MG63 (cell line): ENCODE measurements around the gene NUP50. TPM values are rescaled to one million over a fixed set of nuclear protein-coding genes. Genes with fewer than 3 reads are reported as not detected.

ENCODE experiments used
- DNase-seq: peaks from one replicate; pipeline ENCODE4 v3.0.0-alpha.2; 2020
- H3K27me3 ChIP-seq: fragments of 250-450 bp; sonication (Bioruptor Pico); 2 replicates; pipeline ENCODE4 v1.5.1; 2020; ENCODE audit warnings: mild to moderate bottlenecking, moderate library complexity
- H3K36me3 ChIP-seq: fragments of 250-450 bp; sonication (Bioruptor Pico); 2 replicates; pipeline ENCODE4 v1.5.1; 2020; ENCODE audit warnings: mild to moderate bottlenecking, moderate library complexity
- H3K4me3 ChIP-seq: fragments of 250-450 bp; sonication (Bioruptor Pico); 2 replicates; pipeline ENCODE4 v1.5.1; 2020; ENCODE audit warnings: mild to moderate bottlenecking, moderate library complexity
- H3K9me3 ChIP-seq: fragments of 250-450 bp; sonication (Bioruptor Pico); 2 replicates; pipeline ENCODE4 v1.5.1; 2020; ENCODE audit warnings: mild to moderate bottlenecking, moderate library complexity
- total RNA-seq: library from RNA; depleted of rRNA; stranded (reverse); fragments of >200 nt; shearing (Covaris generic); gene quantifications from 2 replicates; pipeline ENCODE4 v1.2.3, GENCODE V29; 2014; ENCODE audit warnings: low replicate concordance; rRNA removed

The NUP50 gene, protein sequence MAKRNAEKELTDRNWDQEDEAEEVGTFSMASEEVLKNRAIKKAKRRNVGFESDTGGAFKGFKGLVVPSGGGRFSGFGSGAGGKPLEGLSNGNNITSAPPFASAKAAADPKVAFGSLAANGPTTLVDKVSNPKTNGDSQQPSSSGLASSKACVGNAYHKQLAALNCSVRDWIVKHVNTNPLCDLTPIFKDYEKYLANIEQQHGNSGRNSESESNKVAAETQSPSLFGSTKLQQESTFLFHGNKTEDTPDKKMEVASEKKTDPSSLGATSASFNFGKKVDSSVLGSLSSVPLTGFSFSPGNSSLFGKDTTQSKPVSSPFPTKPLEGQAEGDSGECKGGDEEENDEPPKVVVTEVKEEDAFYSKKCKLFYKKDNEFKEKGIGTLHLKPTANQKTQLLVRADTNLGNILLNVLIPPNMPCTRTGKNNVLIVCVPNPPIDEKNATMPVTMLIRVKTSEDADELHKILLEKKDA
- total RNA-seq, result 32.6 and 33.7 TPM in 2 replicates

DNA sequence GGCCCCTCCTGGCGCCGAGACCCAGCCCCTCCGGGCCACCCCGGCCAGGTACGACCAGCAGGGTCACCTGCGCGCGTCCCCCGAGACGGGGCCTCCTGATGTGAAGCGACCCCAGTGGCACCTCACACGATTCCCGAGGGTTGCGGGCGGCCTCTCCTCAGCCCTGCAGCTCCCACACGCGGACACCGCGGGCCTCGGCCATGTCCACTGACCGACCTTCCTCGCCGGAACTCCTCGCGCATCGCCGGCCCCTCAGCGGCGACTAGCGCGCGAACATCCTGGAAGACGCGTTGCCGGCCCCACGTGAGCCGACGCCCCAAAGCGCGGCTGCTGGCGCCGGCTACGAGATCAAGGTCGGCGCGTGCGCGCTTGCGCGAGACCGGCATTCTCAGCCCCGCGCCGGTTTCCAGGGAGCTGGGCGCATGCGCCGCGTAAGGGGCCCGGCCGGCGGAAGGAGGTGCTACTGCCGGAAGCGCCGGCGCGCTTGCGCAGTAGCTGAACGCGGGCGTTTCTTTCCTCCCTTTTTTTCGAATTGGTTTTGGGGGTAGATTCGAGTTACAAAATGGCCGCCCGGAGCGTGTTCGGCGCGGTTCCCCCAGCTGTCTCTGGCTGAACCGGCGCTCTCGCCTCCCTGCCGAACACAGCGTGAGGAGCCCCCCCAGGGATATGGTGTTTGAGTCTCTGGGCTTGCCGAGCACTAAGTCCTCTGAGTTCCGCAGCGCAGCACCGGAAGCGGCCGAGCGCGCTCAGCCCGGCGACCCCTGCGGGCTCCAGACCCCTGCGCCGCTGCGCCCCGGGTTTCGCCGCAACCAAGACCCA, at the start of gene NUP50:
Gene NUP50, plus strand, starts transcription at position 475 of the 819 bp plus-strand sequence. CDS start 4,253 bp downstream, outside the sequence.
- peak; percentile 94 for DNase-seq
- no peaks in the 10 kb centered on the region for H3K27me3 ChIP-seq
- peak within 1 kb of the TSS; percentile 88 for H3K4me3 ChIP-seq
- no peaks in the 10 kb centered on the region for H3K9me3 ChIP-seq
- peaks cover 43% of the 10 kb centered on the region for H3K36me3 ChIP-seq

DNA sequence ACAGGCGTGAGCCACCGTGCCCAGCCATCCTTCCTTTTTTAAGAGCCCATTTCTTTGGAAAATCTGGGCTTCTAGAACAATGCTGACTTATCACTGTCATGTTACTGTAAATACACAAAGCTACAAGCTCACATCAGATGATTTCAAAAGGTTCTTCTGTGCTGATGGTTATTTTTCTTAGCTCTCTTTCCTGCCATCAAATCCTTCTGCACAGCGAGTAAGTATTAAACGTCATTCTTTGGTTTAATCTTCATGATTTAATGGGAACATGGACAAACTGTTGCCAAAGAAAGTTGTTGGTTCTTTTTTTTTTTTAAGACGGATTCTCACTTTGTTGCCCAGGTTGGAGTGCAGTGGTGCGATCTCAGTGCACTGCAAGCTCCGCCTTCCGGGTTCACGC, 43.3 kb upstream of the NUP50 start:
- Histone ChIP-seq H3K27me3 (no peaks in the 10 kb centered on the region), H3K36me3 (no peaks in the 10 kb centered on the region), H3K9me3 (no peaks in the 10 kb centered on the region; the same call in 1 of the 2 replicates), H3K4me3 (no peak overlapping the region)
- DNase-seq, result no peak

GRCh38 chr22:45120931-45121330, 42.8 kb upstream of the NUP50 start:
- H3K9me3 ChIP-seq, result no peaks in the 10 kb centered on the region; the same call in 1 of the 2 replicates
- no peak overlapping the region for H3K4me3 ChIP-seq
- peak; percentile 43 for DNase-seq
- H3K27me3 ChIP-seq, result no peaks in the 10 kb centered on the region
- H3K36me3 ChIP-seq, result no peaks in the 10 kb centered on the region

DNA sequence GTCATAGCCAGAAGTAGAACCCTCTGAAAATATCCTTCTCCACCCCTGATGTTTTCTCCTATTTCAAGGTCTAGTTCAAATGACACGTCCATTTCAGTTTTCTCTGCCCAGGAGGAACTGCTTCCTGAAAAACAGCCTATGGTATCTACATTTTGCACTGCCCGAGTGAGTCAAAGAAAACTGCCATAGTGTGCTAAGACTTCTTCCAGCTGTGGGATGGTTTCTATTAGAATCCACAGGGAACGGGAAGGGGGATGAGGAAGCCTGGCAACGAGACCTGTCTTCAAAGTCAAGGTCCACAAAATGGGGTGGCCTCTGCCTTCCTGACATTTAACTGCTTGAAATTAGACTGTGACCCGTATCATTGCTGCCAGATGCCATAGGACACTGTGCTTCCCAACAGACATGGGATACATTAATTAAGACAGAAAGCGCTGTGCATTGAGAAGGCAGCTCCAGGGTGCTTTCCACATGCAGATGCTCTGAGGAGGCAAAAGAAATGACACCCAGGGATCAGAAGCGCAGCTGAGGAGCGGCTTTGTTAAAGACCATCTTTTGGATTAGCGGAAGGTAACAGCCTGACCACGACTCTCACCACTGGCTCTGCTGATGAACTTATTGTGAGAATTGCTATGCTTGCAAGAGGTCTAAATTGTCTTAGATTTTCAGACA, 39.4 kb upstream of the NUP50 start:
- no peaks in the 10 kb centered on the region for H3K36me3 ChIP-seq
- H3K9me3 ChIP-seq, result no peaks in the 10 kb centered on the region
- H3K27me3 ChIP-seq, result no peaks in the 10 kb centered on the region
- no peak for DNase-seq
- H3K4me3 ChIP-seq, result no peak overlapping the region

GRCh38 chr22:45125188-45125587, 38.5 kb upstream of the NUP50 start:
- H3K9me3 ChIP-seq, result no peaks in the 10 kb centered on the region
- no peaks in the 10 kb centered on the region for H3K36me3 ChIP-seq
- H3K4me3 ChIP-seq, result no peak overlapping the region
- peak; percentile 53 for DNase-seq
- no peaks in the 10 kb centered on the region for H3K27me3 ChIP-seq

DNA sequence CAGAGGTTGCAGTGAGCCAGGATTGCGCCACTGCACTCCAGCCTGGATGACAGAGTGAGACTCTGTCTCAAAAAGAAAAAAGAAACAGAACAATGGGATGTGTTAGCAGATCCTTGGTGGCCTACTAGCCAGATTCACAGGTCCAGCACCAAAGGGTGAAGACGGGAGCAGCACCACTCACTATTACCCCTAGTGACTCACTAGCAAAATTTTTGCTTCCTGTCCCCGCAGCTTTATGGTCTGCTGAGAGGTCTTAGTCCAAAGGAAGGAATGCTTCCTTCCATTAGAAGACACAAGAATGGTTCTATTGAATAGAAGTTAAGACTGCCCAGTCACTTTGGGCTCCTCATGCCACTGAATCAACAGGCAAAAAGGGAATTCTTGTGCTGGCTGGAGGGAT, 35.9 kb upstream of the NUP50 start:
- no peaks in the 10 kb centered on the region for H3K27me3 ChIP-seq
- H3K36me3 ChIP-seq, result peaks cover 6% of the 10 kb centered on the region
- no peak overlapping the region for H3K4me3 ChIP-seq
- peak; percentile 46 for DNase-seq
- no peaks in the 10 kb centered on the region for H3K9me3 ChIP-seq

DNA sequence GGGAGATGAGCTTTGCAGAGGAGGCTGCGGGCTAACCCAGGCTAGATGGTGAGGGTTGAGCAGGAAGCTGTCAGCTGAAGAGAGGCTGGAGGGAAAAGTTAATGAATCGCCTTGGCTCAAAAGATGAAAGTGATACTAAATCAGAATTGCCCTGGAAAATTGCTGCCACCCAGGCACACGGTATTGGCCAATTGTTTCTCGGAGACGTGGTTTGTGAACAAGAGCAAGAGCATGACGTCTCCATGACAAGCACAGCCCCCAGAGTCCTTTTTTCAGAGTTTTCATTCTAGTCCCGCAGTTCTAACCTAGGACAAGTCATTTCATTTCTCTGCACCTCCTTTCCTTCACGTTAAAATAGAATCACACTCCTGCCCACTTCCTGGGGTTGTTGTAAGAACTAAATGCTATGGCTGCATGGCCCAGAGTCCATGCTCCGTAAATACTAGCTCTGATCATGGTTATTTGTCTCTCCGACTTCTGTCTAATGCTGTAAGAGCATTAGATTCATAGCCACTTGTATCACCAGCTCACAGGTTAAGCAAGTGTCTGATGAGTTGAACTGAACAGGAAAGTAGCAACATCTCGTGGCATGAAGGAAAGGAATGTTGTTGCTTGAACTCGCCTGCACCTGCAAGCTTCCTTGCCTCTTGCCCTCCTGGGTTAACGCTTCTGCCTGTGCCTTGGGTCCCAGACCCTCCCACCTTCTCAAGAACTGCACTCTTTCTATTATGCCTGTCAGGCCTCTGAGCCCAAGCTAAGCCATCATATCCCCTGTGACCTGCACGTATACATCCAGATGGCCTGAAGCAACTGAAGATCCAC, 33.8 kb upstream of the NUP50 start:
- no peak for DNase-seq

DNA sequence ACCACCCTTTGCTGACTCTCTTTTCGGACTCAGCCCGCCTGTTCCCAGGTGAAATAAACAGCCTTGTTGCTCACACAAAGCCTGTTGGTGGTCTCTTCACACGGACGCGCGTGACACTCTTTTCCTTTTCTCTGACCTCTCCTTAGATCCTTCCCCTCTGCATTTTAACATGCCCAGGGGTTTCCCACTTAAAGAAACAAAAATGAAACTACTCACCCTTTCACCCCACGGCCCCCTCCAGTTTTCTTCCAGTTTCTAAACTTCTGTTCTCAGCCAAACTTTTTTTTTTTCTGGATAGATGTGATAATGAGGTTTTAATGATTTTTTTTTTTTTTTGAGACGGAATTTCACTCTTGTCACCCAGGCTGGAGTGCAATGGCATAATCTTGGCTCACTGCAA, 32.8 kb upstream of the NUP50 start:
- Histone ChIP-seq H3K4me3 (no peak overlapping the region), H3K9me3 (peaks cover 5% of the 10 kb centered on the region), H3K36me3 (peaks cover 32% of the 10 kb centered on the region), H3K27me3 (no peaks in the 10 kb centered on the region)
- no peak for DNase-seq

More for the DNA sequence above, 33.8 kb upstream of the NUP50 start:
- H3K4me3 ChIP-seq, result no peak overlapping the region
- peaks cover 23% of the 10 kb centered on the region for H3K36me3 ChIP-seq
- no peaks in the 10 kb centered on the region for H3K27me3 ChIP-seq
- peaks cover 3% of the 10 kb centered on the region for H3K9me3 ChIP-seq

DNA sequence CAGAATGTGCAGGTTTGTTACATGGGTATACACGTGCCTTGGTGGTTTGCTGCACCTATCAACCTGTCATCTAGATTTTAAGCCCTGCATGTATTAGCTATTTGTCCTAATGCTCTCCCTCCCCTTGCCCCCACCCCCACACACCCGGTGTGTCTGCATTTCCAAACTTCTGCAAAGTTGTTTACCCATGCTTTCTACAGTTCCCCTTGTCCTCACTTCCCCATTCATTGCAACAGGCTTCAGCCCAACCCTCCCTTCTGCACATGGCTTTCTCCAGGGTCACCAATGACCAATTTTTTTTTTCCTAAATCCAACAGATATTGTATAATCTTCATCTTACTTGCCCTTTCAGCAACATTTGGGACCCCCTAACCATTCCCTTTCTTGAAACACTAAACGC, 32.0 kb upstream of the NUP50 start:
- Histone ChIP-seq H3K9me3 (peaks cover 5% of the 10 kb centered on the region), H3K36me3 (peaks cover 37% of the 10 kb centered on the region), H3K4me3 (no peak overlapping the region), H3K27me3 (no peaks in the 10 kb centered on the region)
- no peak for DNase-seq

DNA sequence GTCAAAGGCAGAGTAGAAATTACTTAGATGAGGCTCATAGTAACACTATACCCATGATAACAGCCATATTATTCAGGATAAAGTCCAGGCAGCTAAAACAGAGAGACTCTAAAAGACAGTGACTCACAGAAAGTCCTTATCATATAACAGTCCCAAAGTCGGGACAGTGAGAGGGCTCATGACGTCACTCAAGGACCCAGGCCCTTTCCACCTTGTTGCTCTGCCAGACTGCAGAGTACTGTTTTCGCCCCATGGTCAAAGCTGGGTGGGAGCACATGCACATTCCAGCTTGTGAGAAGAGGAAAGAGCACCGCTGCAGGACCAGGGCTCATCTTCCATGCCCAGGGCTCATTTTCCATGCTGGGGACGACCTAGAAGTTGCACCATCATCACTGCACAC, 29.4 kb upstream of the NUP50 start:
- H3K27me3 ChIP-seq, result no peaks in the 10 kb centered on the region
- DNase-seq, result no peak
- H3K4me3 ChIP-seq, result no peak overlapping the region
- H3K9me3 ChIP-seq, result peaks cover 5% of the 10 kb centered on the region
- H3K36me3 ChIP-seq, result peaks cover 40% of the 10 kb centered on the region

DNA sequence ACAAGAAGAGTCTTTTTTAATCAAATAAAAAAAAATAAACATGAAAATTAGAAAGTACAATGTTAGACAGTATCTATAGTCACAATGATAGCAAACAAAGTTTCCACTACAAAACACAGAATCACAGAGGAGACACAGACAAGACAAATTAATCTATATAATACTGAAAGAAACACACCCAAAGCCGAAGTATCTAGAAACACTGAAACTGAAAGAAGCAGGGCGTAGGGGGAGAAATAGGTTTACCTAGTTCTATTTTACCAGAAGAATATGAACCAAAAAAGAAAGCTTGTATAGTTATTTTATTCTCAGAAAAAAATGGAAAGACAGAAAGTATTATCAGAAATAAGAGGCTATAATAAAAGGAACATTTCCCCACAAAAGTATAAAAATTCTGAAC, 27.1 kb upstream of the NUP50 start:
- no peaks in the 10 kb centered on the region for H3K27me3 ChIP-seq
- peaks cover 5% of the 10 kb centered on the region for H3K9me3 ChIP-seq
- DNase-seq, result no peak
- H3K4me3 ChIP-seq, result no peak overlapping the region
- peaks cover 46% of the 10 kb centered on the region for H3K36me3 ChIP-seq

DNA sequence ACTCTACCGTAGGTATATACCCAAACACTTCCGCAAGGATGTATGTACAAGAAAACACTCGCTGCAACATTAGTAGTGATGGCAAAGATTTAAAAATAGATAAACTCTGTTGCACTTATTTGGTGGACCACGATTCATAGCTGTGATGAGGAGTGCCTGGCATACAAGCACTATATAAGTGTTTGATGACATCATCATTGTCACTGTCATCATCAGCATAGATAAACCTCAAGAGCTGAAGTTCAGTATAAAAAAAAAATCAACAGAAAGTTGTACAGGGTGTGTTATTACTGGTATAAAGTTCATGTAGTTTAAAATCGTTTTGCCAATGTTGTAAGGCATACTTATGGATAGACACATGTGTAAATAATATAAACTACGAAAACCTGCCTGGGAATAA, 24.0 kb upstream of the NUP50 start:
- DNase-seq, result no peak

DNA sequence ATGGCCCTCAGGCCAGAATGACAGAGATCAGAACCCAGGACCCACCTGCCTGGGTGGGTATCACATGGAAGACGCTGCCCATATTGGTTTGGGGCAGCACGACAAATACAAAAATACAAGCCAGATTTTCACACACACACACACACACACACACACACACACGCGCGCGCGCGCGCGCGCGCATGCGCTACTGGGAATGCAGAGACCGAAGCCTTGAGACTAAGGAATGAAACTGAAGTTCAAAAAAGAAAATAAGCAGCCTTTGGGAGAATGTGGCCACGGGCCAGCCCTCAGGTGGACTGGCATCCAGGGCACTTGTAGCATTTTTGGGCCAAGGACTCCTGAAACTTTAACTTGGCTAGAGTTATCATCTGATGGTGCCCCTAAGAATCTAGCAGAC, 21.3 kb upstream of the NUP50 start:
- Histone ChIP-seq H3K4me3 (no peak overlapping the region), H3K36me3 (peaks cover 22% of the 10 kb centered on the region), H3K9me3 (no peaks in the 10 kb centered on the region; the same call in 1 of the 2 replicates), H3K27me3 (no peaks in the 10 kb centered on the region)
- DNase-seq, result no peak

More for the DNA sequence above, 24.0 kb upstream of the NUP50 start:
- H3K4me3 ChIP-seq, result no peak overlapping the region
- H3K27me3 ChIP-seq, result no peaks in the 10 kb centered on the region
- peaks cover 4% of the 10 kb centered on the region for H3K9me3 ChIP-seq
- peaks cover 28% of the 10 kb centered on the region for H3K36me3 ChIP-seq

- no peak for DNase-seq
- no peaks in the 10 kb centered on the region for H3K27me3 ChIP-seq
- H3K9me3 ChIP-seq, result no peaks in the 10 kb centered on the region; the same call in 1 of the 2 replicates
Measured at GRCh38 chr22:45144916-45145315, 18.8 kb upstream of the NUP50 start.

DNA sequence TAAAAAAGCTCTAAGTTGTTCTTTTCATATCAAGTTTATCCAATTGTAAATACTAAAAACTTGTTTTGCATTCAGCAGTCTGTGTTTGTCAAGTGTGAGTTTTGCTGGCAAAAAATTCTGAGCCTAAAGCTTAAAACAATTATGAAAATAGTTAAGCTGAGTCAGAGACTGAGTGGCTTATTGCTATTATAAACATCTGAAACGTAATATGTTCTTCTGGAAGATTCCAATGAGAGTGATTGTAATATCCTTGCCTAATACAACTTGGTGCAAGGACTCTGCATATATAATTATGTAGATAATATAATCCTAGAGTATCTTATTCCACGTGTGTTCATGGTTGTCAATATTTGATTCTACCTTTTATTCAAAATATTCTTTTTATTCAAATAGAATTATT, 14.1 kb upstream of the NUP50 start:
- DNase-seq, result no peak
- Histone ChIP-seq H3K9me3 (no peaks in the 10 kb centered on the region; the same call in 1 of the 2 replicates), H3K36me3 (peaks cover 59% of the 10 kb centered on the region), H3K27me3 (no peaks in the 10 kb centered on the region), H3K4me3 (no peak overlapping the region)

More at GRCh38 chr22:45144916-45145315, 18.8 kb upstream of the NUP50 start:
- Histone ChIP-seq H3K4me3 (no peak overlapping the region), H3K36me3 (peaks cover 37% of the 10 kb centered on the region)

- DNase-seq, result no peak
- H3K36me3 ChIP-seq, result peaks cover 63% of the 10 kb centered on the region
- H3K9me3 ChIP-seq, result no peaks in the 10 kb centered on the region
- no peaks in the 10 kb centered on the region for H3K27me3 ChIP-seq
- no peak overlapping the region for H3K4me3 ChIP-seq
Measured at GRCh38 chr22:45150139-45150538, 13.6 kb upstream of the NUP50 start.
